Fibroblast of lung (primary cell): Measurements from ENCODE around the gene PKP3. TPM values are rescaled to one million over a fixed set of nuclear protein-coding genes. Genes with fewer than 3 reads are reported as not detected.

ENCODE experiments used
- DNase-seq, 2 donors: peaks; one replicate each; pipeline versions ENCODE4 v3.0.0 to v3.0.0-alpha.2; 2010; ENCODE audit warnings: low read depth in 2 of 2
- H2AFZ ChIP-seq: 2 replicates; pipeline ENCODE4 v1.5.1; 2012; ENCODE audit warnings: low read length, control low read depth, inconsistent platforms
- H3K27ac ChIP-seq: 2 replicates; pipeline ENCODE4 v1.5.1; 2011; ENCODE audit warnings: low read length, control low read depth; ENCODE audit not compliant: insufficient read depth
- H3K27me3 ChIP-seq: 2 replicates; pipeline ENCODE4 v1.5.1; 2011; ENCODE audit warnings: mild to moderate bottlenecking, low read length; ENCODE audit not compliant: control insufficient read depth, insufficient read depth
- H3K36me3 ChIP-seq: 2 replicates; pipeline ENCODE4 v1.5.1; 2011; ENCODE audit warnings: low read length; ENCODE audit not compliant: control insufficient read depth, insufficient read depth
- H3K4me1 ChIP-seq: 2 replicates; pipeline ENCODE4 v1.5.1; 2011; ENCODE audit warnings: low read length; ENCODE audit not compliant: control insufficient read depth, insufficient read depth; ENCODE audit errors: extremely low read depth
- H3K4me2 ChIP-seq: 2 replicates; pipeline ENCODE4 v1.5.1; 2011; ENCODE audit warnings: low read length, control low read depth; ENCODE audit not compliant: insufficient read depth; ENCODE audit errors: extremely low read depth
- H3K4me3 ChIP-seq, 4 experiments: fragments of 200-600 bp in 1 of 4; sonication (generic) in 1 of 4; replicated peaks in 1 of 4; 2 replicates each; pipeline ENCODE4 v1.5.1; 2011 to 2016; ENCODE audit warnings: low read length in 4 of 4, low read depth in 3 of 4, mild to moderate bottlenecking in 3 of 4, control low read depth in 2 of 4, inconsistent platforms in 1 of 4, mixed read lengths in 1 of 4; ENCODE audit not compliant: insufficient read depth in 1 of 4; ENCODE audit errors: control extremely low read depth in 1 of 4
- H3K79me2 ChIP-seq: 2 replicates; pipeline ENCODE4 v1.5.1; 2012; ENCODE audit warnings: mild to moderate bottlenecking, low read length, inconsistent platforms; ENCODE audit not compliant: control insufficient read depth, insufficient read depth
- H3K9ac ChIP-seq: 2 replicates; pipeline ENCODE4 v1.5.1; 2011; ENCODE audit warnings: mild to moderate bottlenecking, low read length, control low read depth; ENCODE audit not compliant: insufficient read depth
- H3K9me3 ChIP-seq: 2 replicates; pipeline ENCODE4 v1.5.1; 2012; ENCODE audit warnings: low read depth, low read length; ENCODE audit not compliant: control insufficient read depth, insufficient read depth
- H4K20me1 ChIP-seq: 2 replicates; pipeline ENCODE4 v1.5.1; 2011; ENCODE audit warnings: low read length; ENCODE audit not compliant: control insufficient read depth, insufficient read depth; ENCODE audit errors: extremely low read depth
- CTCF ChIP-seq, 2 donors: IDR thresholded peaks in 1 of 2; conservative IDR thresholded peaks in 1 of 2; 1 replicate in 1 of 2; 2 replicates in 1 of 2; pipeline ENCODE4 v1.5.1; 2011 to 2012; ENCODE audit warnings: low read length in 2 of 2, control low read depth in 1 of 2, inconsistent platforms in 1 of 2, low read depth in 1 of 2, mild to moderate bottlenecking in 1 of 2
- EZH2 ChIP-seq: IDR thresholded peaks from 2 replicates; pipeline ENCODE4 v1.5.1; 2012; ENCODE audit warnings: low read length, control low read depth, mild to moderate bottlenecking; ENCODE audit errors: missing control alignments
- polyA plus RNA-seq, 2 donors: library from polyadenylated mRNA; depleted of rRNA in 1 of 2; stranded (reverse) in 1 of 2; unstranded in 1 of 2; fragments of >200 nt; gene quantifications; 2 replicates each; pipeline ENCODE4 v1.2.1, GENCODE V29; 2011 to 2012; ENCODE audit warnings: missing spikeins in 1 of 2
- total RNA-seq: library from RNA; depleted of rRNA; stranded (reverse); fragments of >200 nt; gene quantifications from 2 replicates; pipeline ENCODE4 v1.2.1, GENCODE V29; 2014

The PKP3 gene
- total and polyA plus RNA-seq, 2 donors (not counting 1 experiment from before 2014, with no cell fraction given): 0.17 to 0.83 TPM

GRCh38 chr11:382081-382629, 11.9 kb upstream of the PKP3 start:
- Histone ChIP-seq H3K4me2 (no peak overlapping the region), H3K9me3 (no peaks in the 10 kb centered on the region), H3K79me2 (no peaks in the 10 kb centered on the region), H3K36me3 (no peaks in the 10 kb centered on the region), H3K27ac (no peak overlapping the region), H3K4me3 (no peak overlapping the region), H3K27me3 (no peaks in the 10 kb centered on the region), H2AFZ (no peak overlapping the region), H4K20me1 (no peaks in the 10 kb centered on the region), H3K9ac (no peak overlapping the region), H3K4me1 (no peaks in the 10 kb centered on the region)
- TF ChIP-seq CTCF (conservative IDR thresholded peaks at IDR 0.05 in 1 of 2, IDR thresholded peaks at IDR 0.05 in 1 of 2; ENCODE audit: low read depth in 1 of 2, low read length in 2 of 2) (no peak), EZH2 (no peak)
- DNase-seq: no peak

GRCh38 chr11:383431-383830, 10.6 kb upstream of the PKP3 start:
- TF ChIP-seq CTCF (conservative IDR thresholded peaks at IDR 0.05 in 1 of 2, IDR thresholded peaks at IDR 0.05 in 1 of 2; ENCODE audit: low read depth in 1 of 2, low read length in 2 of 2): no peak
- no peak for TF ChIP-seq EZH2
- DNase-seq: no peak
- H3K36me3 ChIP-seq: no peaks in the 10 kb centered on the region
- no peak overlapping the region for H3K4me3 ChIP-seq
- no peaks in the 10 kb centered on the region for H3K27me3 ChIP-seq
- H3K27ac ChIP-seq: no peak overlapping the region
- H4K20me1 ChIP-seq: no peaks in the 10 kb centered on the region
- no peaks in the 10 kb centered on the region for H3K4me1 ChIP-seq
- no peak overlapping the region for H3K9ac ChIP-seq
- no peaks in the 10 kb centered on the region for H3K9me3 ChIP-seq
- no peaks in the 10 kb centered on the region for H3K79me2 ChIP-seq
- H3K4me2 ChIP-seq: no peak overlapping the region
- H2AFZ ChIP-seq: no peak overlapping the region

DNA sequence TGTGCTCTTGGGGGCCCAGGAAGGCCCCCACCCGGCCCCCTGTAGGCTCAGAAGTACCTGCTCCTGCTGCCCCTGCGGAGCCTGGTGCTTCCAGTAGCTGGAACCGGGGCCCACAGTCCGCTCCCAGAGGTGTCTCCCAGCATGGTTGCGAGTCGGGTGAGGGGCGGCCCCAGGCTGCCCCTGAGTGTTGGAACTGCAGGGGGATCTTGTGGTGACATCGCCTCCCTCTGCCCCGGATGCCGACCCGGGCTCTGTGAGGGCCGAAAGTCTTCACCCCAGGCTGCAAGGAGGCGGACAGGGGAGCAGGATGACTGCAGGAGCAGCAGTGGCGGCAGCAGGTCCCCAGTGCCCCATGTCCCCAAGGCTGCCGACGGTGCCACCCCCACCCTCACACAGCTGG, 9.5 kb upstream of the PKP3 start:
- Histone ChIP-seq H3K4me2 (no peak overlapping the region), H3K79me2 (no peaks in the 10 kb centered on the region), H4K20me1 (no peaks in the 10 kb centered on the region), H3K36me3 (no peaks in the 10 kb centered on the region), H3K9me3 (no peaks in the 10 kb centered on the region), H3K4me1 (no peaks in the 10 kb centered on the region), H3K27ac (no peak overlapping the region), H3K27me3 (peaks cover 4% of the 10 kb centered on the region), H2AFZ (no peak overlapping the region), H3K4me3 (no peak overlapping the region), H3K9ac (no peak overlapping the region)
- TF ChIP-seq CTCF (conservative IDR thresholded peaks at IDR 0.05 in 1 of 2, IDR thresholded peaks at IDR 0.05 in 1 of 2; ENCODE audit: low read depth in 1 of 2, low read length in 2 of 2): no peak
- no peak for TF ChIP-seq EZH2
- DNase-seq: no peak
